GM12878 (cell line): ENCODE data around the gene RNF43. TPM values are rescaled to one million over a fixed set of nuclear protein-coding genes. Genes with fewer than 3 reads are reported as not detected.
A peak's percentile ranks its signal among the peaks of the same experiment; 100 is the strongest.

Source experiments
- ATAC-seq: fragments of 200-7000 bp; cut with Tn5 transposase; 3 replicates; pipeline ENCODE4 v1.9.1; 2020; ENCODE audit warnings: mild to moderate bottlenecking, moderate library complexity
- BruUV-seq: library from RNA; stranded (reverse); fragments of 400-500 nt; replicated peaks from 2 replicates; lab custom pipeline; 2021; lab: Mats Ljungman, UMichigan
- CTCF ChIA-PET: fragments of 300-600 bp; sonication (Branson Sonifier 250); formaldehyde crosslinking; extraction: SDS; loops from one replicate; lab custom pipeline; 2021; ENCODE audit warnings: inconsistent platforms; lab: Yijun Ruan, JAX
- POLR2A ChIA-PET: fragments of 350-600 bp; formaldehyde crosslinking; extraction: SDS; loops from one replicate; lab custom pipeline; 2021; ENCODE audit warnings: inconsistent platforms; lab: Charles Lee
- RAD21 ChIA-PET: fragments of 300-600 bp; sonication (Branson Sonifier 250); formaldehyde crosslinking; loops from one replicate; lab custom pipeline; 2023; ENCODE audit warnings: antibody characterized with exemption; ENCODE audit not compliant: unreplicated experiment; lab: Charles Lee
- SMC1A ChIA-PET: fragments of 300-600 bp; sonication (Branson Sonifier 250); formaldehyde crosslinking; loops from one replicate; lab custom pipeline; 2023; ENCODE audit not compliant: unreplicated experiment, uncharacterized antibody; lab: Charles Lee
- DNase-seq: peaks from one replicate; pipeline ENCODE4 v3.0.0-alpha.2; 2011; ENCODE audit warnings: low read depth, low spot score
- FAIRE-seq: peaks from 3 replicates; lab custom pipeline; 2011; peaks lifted over from hg19 to GRCh38; lab: Jason Lieb, UNC
- H2AFZ ChIP-seq: 2 replicates; pipeline ENCODE4 v1.6.0; 2011; ENCODE audit warnings: low read depth, low read length, control low read depth; ENCODE audit not compliant: control insufficient read depth
- H3K27ac ChIP-seq: 2 replicates; pipeline ENCODE4 v1.5.1; 2011; ENCODE audit warnings: control low read depth; ENCODE audit not compliant: control insufficient read depth, insufficient read depth
- H3K27me3 ChIP-seq, 2 experiments: replicated peaks in 1 of 2; 2 replicates each; pipeline versions ENCODE4 v1.6.0 to v1.6.1; 2011; ENCODE audit warnings: low read length in 1 of 2; ENCODE audit not compliant: control insufficient read depth in 2 of 2, insufficient read depth in 2 of 2
- H3K36me3 ChIP-seq, 2 experiments: 2 replicates each; pipeline ENCODE4 v1.5.1; 2011; ENCODE audit warnings: low read length in 1 of 2; ENCODE audit not compliant: control insufficient read depth in 2 of 2, insufficient read depth in 2 of 2
- H3K4me1 ChIP-seq: 2 replicates; pipeline ENCODE4 v1.6.1; 2011; ENCODE audit warnings: mild to moderate bottlenecking, low read length, moderate library complexity, mixed read lengths; ENCODE audit not compliant: control insufficient read depth, insufficient read depth
- H3K4me2 ChIP-seq: 2 replicates; pipeline ENCODE4 v1.6.0; 2011; ENCODE audit warnings: control low read depth; ENCODE audit not compliant: control insufficient read depth, insufficient read depth
- H3K4me3 ChIP-seq: fragments of 200-600 bp; sonication (generic); 2 replicates; pipeline ENCODE4 v1.5.1; 2016
- H3K79me2 ChIP-seq: 2 replicates; pipeline ENCODE4 v1.6.0; 2011; ENCODE audit warnings: low read length; ENCODE audit not compliant: control insufficient read depth, insufficient read depth
- H3K9ac ChIP-seq: 2 replicates; pipeline ENCODE4 v1.8.0; 2011; ENCODE audit warnings: low read length, control low read depth, mixed read lengths; ENCODE audit not compliant: control insufficient read depth, insufficient read depth
- H3K9me3 ChIP-seq: replicated peaks from 3 replicates; pipeline ENCODE4 v1.5.1; 2011; ENCODE audit warnings: mild to moderate bottlenecking, low read length; ENCODE audit not compliant: control insufficient read depth, insufficient read depth
- H4K20me1 ChIP-seq: 2 replicates; pipeline ENCODE4 v1.6.0; 2011; ENCODE audit not compliant: control insufficient read depth, insufficient read depth
- ASH2L ChIP-seq: fragments of 300-600, 200-600 bp; sonication (generic); IDR thresholded peaks from 2 replicates; pipeline ENCODE4 v1.6.1; 2017; ENCODE audit warnings: low read depth, mild to moderate bottlenecking, borderline replicate concordance
- BMI1 ChIP-seq: fragments of 450-650 bp; IDR thresholded peaks from 2 replicates; pipeline ENCODE4 v1.6.1; 2016; ENCODE audit warnings: mild to moderate bottlenecking, moderate library complexity, borderline replicate concordance
- CREM ChIP-seq: IDR thresholded peaks from 2 replicates; pipeline ENCODE4 v1.6.1; 2014; ENCODE audit warnings: antibody characterized with exemption, low read depth
- KLF5 ChIP-seq: fragments of 450-650 bp; IDR thresholded peaks from 2 replicates; pipeline ENCODE4 v1.6.1; 2014; ENCODE audit warnings: mild to moderate bottlenecking; ENCODE audit not compliant: partially characterized antibody
- MEF2B ChIP-seq: fragments of 450-650 bp; IDR thresholded peaks from 2 replicates; pipeline ENCODE4 v1.6.1; 2018; ENCODE audit warnings: mild to moderate bottlenecking, moderate library complexity; ENCODE audit not compliant: partially characterized antibody, poor library complexity, severe bottlenecking
- NBN ChIP-seq: fragments of 450-650 bp; IDR thresholded peaks from 2 replicates; pipeline ENCODE4 v1.6.1; 2016
- NFYB ChIP-seq: IDR thresholded peaks from 2 replicates; pipeline ENCODE4 v1.6.1; 2011; ENCODE audit warnings: low read depth, mild to moderate bottlenecking, low read length, improper control_type of control experiment, moderate library complexity; ENCODE audit not compliant: insufficient read depth
- NR2C1 ChIP-seq: fragments of 450-650 bp; IDR thresholded peaks from 2 replicates; pipeline ENCODE4 v1.6.1; 2017; ENCODE audit warnings: antibody characterized with exemption, mild to moderate bottlenecking, moderate library complexity
- NR2C2 ChIP-seq: IDR thresholded peaks from 2 replicates; pipeline ENCODE4 v1.6.1; 2011; ENCODE audit warnings: borderline replicate concordance, low read depth; ENCODE audit not compliant: control insufficient read depth, insufficient read length
- SMC3 ChIP-seq: IDR thresholded peaks from 2 replicates; pipeline ENCODE4 v1.6.1; 2011; ENCODE audit warnings: low read length, improper control_type of control experiment, borderline replicate concordance
- ZNF217 ChIP-seq: fragments of 450-650 bp; IDR thresholded peaks from 2 replicates; pipeline ENCODE4 v1.6.1; 2017; ENCODE audit warnings: antibody characterized with exemption, mild to moderate bottlenecking
- in situ Hi-C: fragments of 300-500 bp; cut with MboI; formaldehyde crosslinking; loops from 9 replicates; pipeline ENCODE4 v1.14.3; 2018; ENCODE audit warnings: mixed read lengths
- intact Hi-C: fragments of 100-400 bp; cut with micrococcal nuclease; formaldehyde crosslinking; loops from one replicate; pipeline ENCODE4 v1.14.2; 2022; ENCODE audit not compliant: unreplicated experiment
- polyA plus RNA-seq, 11 experiments: library from polyadenylated mRNA; depleted of rRNA in 4 of 11; unstranded in 6 of 11; stranded (reverse) in 5 of 11; fragments of >200 nt; fragmentation: Nextera tagmentation in 4 of 11; fragmentation: Illumina TruSeq in 1 of 11; extraction: Ambion mirVana in 4 of 11; extraction: Trizol in 1 of 11; gene quantifications; 1 replicate in 1 of 11; 2 replicates in 10 of 11; pipeline versions ENCODE4 v1.2.1 to v1.2.3, GENCODE V29; 2011 to 2016; ENCODE audit warnings: inconsistent platforms in 2 of 11, missing spikeins in 2 of 11, low read depth in 1 of 11
- total RNA-seq, 4 experiments: library from RNA; depleted of rRNA in 3 of 4; stranded (reverse); fragments of >200 nt in 3 of 4; fragmentation: Illumina TruSeq in 1 of 4; extraction: Trizol in 1 of 4; gene quantifications; 2 replicates each; pipeline versions ENCODE4 v1.2.1 to v1.2.3, GENCODE V29; 2013 to 2021
- TF ChIP-seq, protein P1 (sequence below): IDR thresholded peaks from 2 replicates; pipeline ENCODE4 v1.6.1; 2011; ENCODE audit warnings: low read depth, mild to moderate bottlenecking, low read length, moderate library complexity, borderline replicate concordance; ENCODE audit errors: extremely low read depth
- TF ChIP-seq, protein P2 (sequence below): fragments of 450-650 bp; IDR thresholded peaks from 2 replicates; pipeline ENCODE4 v1.6.1; 2017; ENCODE audit warnings: low read depth, mild to moderate bottlenecking, moderate library complexity

RNF43 gene
- total and polyA plus RNA-seq, 10 of the 15 experiments (the other 5 are each of a cell fraction or from before 2014, with no cell fraction given): 1.2 to 16.7 (median 5.5) TPM

- ChIA-PET RAD21 (interaction anchor here (0.6 to 2.8 kb wide), 12 partner anchors 9 to 798 kb away, joined by 3 to 17 read pairs (median 4); no protein-coding TSS in a partner anchor), SMC1A (interaction anchor here (1.0 to 8.1 kb wide), 10 partner anchors 10 to 83 kb away, joined by 3 to 91 read pairs (median 4); partner anchors contain the start of gene SUPT4H1), POLR2A (interaction anchor here (0.6 to 1.8 kb wide), 10 partner anchors 16 to 93 kb away, joined by 3 to 11 read pairs (median 3); no protein-coding TSS in a partner anchor), CTCF (interaction anchor here (1.0 to 2.3 kb wide), 4 partner anchors 29 to 107 kb away, joined by 3 to 7 read pairs (median 6); no protein-coding TSS in a partner anchor)
- H3K27me3 ChIP-seq: no peaks in the 10 kb centered on the region; a peak in 1 of 4 replicates
- no peak for TF ChIP-seq NR2C2
- no peak for TF ChIP-seq ZNF217
- TF ChIP-seq, protein P1, sequence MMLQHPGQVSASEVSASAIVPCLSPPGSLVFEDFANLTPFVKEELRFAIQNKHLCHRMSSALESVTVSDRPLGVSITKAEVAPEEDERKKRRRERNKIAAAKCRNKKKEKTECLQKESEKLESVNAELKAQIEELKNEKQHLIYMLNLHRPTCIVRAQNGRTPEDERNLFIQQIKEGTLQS: no peak
- TF ChIP-seq SMC3: no peak
- no peak for TF ChIP-seq KLF5
- no peak for TF ChIP-seq ASH2L
- TF ChIP-seq CREM: no peak
- TF ChIP-seq BMI1: no peak
- TF ChIP-seq MEF2B: no peak
- TF ChIP-seq NFYB: no peak
- no peak for TF ChIP-seq NR2C1
- TF ChIP-seq, protein P2, sequence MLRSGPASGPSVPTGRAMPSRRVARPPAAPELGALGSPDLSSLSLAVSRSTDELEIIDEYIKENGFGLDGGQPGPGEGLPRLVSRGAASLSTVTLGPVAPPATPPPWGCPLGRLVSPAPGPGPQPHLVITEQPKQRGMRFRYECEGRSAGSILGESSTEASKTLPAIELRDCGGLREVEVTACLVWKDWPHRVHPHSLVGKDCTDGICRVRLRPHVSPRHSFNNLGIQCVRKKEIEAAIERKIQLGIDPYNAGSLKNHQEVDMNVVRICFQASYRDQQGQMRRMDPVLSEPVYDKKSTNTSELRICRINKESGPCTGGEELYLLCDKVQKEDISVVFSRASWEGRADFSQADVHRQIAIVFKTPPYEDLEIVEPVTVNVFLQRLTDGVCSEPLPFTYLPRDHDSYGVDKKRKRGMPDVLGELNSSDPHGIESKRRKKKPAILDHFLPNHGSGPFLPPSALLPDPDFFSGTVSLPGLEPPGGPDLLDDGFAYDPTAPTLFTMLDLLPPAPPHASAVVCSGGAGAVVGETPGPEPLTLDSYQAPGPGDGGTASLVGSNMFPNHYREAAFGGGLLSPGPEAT: no peak
- TF ChIP-seq NBN: no peak
- H2AFZ ChIP-seq: no peak overlapping the region
- no peak for FAIRE-seq
- no TSS peak for BruUV-seq
- in situ Hi-C loops (no loop called here), intact Hi-C loops (no loop called here)
- H3K9me3 ChIP-seq: no peaks in the 10 kb centered on the region
- H3K4me1 ChIP-seq: no peaks in the 10 kb centered on the region
- ATAC-seq: no peak
- DNase-seq: no peak
- H3K4me2 ChIP-seq: peak overlapping the region; percentile 55
- peaks cover 78% of the 10 kb centered on the region for H3K79me2 ChIP-seq
- no peaks in the 10 kb centered on the region for H4K20me1 ChIP-seq
- H3K27ac ChIP-seq: peak overlapping the region; percentile 48; the same call in 1 of the 2 replicates
- H3K9ac ChIP-seq: peak overlapping the region; percentile 12; the same call in 1 of the 2 replicates
- no peaks in the 10 kb centered on the region for H3K36me3 ChIP-seq
- H3K4me3 ChIP-seq: peak overlapping the region; percentile 57
Measured at GRCh38 chr17:58410714-58411407, 6.5 kb downstream of the RNF43 start.
